A549 (cell line): ENCODE measurements around the gene FAAP100. TPM values are rescaled to one million over a fixed set of nuclear protein-coding genes. Genes with fewer than 3 reads are reported as not detected.

ENCODE experiments used
- ATAC-seq, 2 experiments: fragments of 200-7000 bp in 1 of 2; fragments of >200 bp in 1 of 2; cut with Nextera tagmentation in 1 of 2; cut with Tn5 transposase in 1 of 2; 3 replicates each; pipeline versions ENCODE4 v1.8.0 to v1.9.1; 2018 to 2020; ENCODE audit warnings: mild to moderate bottlenecking in 1 of 2, moderate library complexity in 1 of 2
- CTCF ChIA-PET: fragments of 300-600 bp; sonication (Branson Sonifier 250); formaldehyde crosslinking; extraction: SDS; loops from one replicate; lab custom pipeline; 2021; ENCODE audit warnings: antibody characterized with exemption, inconsistent platforms; lab: Yijun Ruan, JAX
- POLR2A ChIA-PET: fragments of 350-600 bp; formaldehyde crosslinking; extraction: SDS; loops from one replicate; lab custom pipeline; 2021; ENCODE audit warnings: antibody characterized with exemption, inconsistent platforms; lab: Yijun Ruan, JAX
- DNase-seq, 2 experiments: peaks; one replicate each; pipeline versions ENCODE4 v3.0.0 to v3.0.0-alpha.2; 2011 to 2016; ENCODE audit warnings: low read depth in 1 of 2, low spot score in 1 of 2
- FAIRE-seq: peaks from 2 replicates; lab custom pipeline; 2011; peaks lifted over from hg19 to GRCh38; lab: Jason Lieb, UNC
- H3K27ac ChIP-seq, 2 experiments: fragments of >200 bp; sonication (Bioruptor Twin); formaldehyde crosslinking; 3 replicates each; pipeline ENCODE4 v1.5.1; 2016 to 2017
- H3K4me1 ChIP-seq: fragments of >200 bp; sonication (Bioruptor Twin); formaldehyde crosslinking; 3 replicates; pipeline ENCODE4 v1.6.1; 2016
- H3K4me2 ChIP-seq: fragments of >200 bp; sonication (Bioruptor Twin); formaldehyde crosslinking; 3 replicates; pipeline ENCODE4 v1.6.1; 2016
- H3K4me3 ChIP-seq: fragments of >200 bp; sonication (Bioruptor Twin); formaldehyde crosslinking; 3 replicates; pipeline ENCODE4 v1.5.1; 2016
- H3K9me3 ChIP-seq: fragments of >200 bp; sonication (Bioruptor Twin); formaldehyde crosslinking; 3 replicates; pipeline ENCODE4 v1.6.1; 2016
- BHLHE40 ChIP-seq: IDR thresholded peaks from 2 replicates; pipeline ENCODE4 v1.6.1; 2012; ENCODE audit warnings: low read depth, low read length, inconsistent platforms
- CBX2 ChIP-seq: fragments of 200-600 bp; sonication (generic); IDR thresholded peaks from 2 replicates; pipeline ENCODE4 v1.6.1; 2016; ENCODE audit warnings: low read depth, mild to moderate bottlenecking, borderline replicate concordance
- CEBPB ChIP-seq, 2 experiments: fragments of >200 bp in 1 of 2; sonication (Bioruptor Twin) in 1 of 2; formaldehyde crosslinking in 1 of 2; IDR thresholded peaks; 2 replicates each; pipeline ENCODE4 v1.6.1; 2012 to 2016
- CHD4 ChIP-seq: fragments of 200-600 bp; sonication (generic); IDR thresholded peaks from 2 replicates; pipeline ENCODE4 v1.6.1; 2016; ENCODE audit warnings: antibody characterized with exemption, mild to moderate bottlenecking, borderline replicate concordance
- EHMT2 ChIP-seq: fragments of 200-600 bp; sonication (generic); IDR thresholded peaks from 2 replicates; pipeline ENCODE4 v1.6.1; 2016; ENCODE audit warnings: antibody characterized with exemption, low read depth, mild to moderate bottlenecking, moderate library complexity
- ESRRA ChIP-seq: fragments of 150-350 bp; IDR thresholded peaks from 2 replicates; pipeline ENCODE4 v1.6.1; 2014; ENCODE audit warnings: mild to moderate bottlenecking, low read length, borderline replicate concordance
- FOXS1 ChIP-seq: fragments of 250-450 bp; sonication (Bioruptor Pico); IDR thresholded peaks from 2 replicates; pipeline ENCODE4 v1.5.0; 2020; ENCODE audit warnings: mild to moderate bottlenecking, moderate library complexity
- HDAC2 ChIP-seq: fragments of 200-600 bp; sonication (generic); IDR thresholded peaks from 2 replicates; pipeline ENCODE4 v1.6.1; 2016
- HES2 ChIP-seq: fragments of >200 bp; sonication (Bioruptor Twin); formaldehyde crosslinking; IDR thresholded peaks from 2 replicates; pipeline ENCODE4 v1.6.1; 2016
- HOXA7 ChIP-seq: fragments of 250-450 bp; sonication (Bioruptor Pico); IDR thresholded peaks from 2 replicates; pipeline ENCODE4 v1.5.0; 2020; ENCODE audit warnings: mild to moderate bottlenecking, moderate library complexity
- JUN ChIP-seq, 2 experiments: fragments of >200 bp; sonication (Bioruptor Twin); formaldehyde crosslinking; IDR thresholded peaks; 2 replicates in 1 of 2; 3 replicates in 1 of 2; pipeline ENCODE4 v1.6.1; 2016 to 2017
- KDM1A ChIP-seq: fragments of 200-600 bp; sonication (generic); IDR thresholded peaks from 2 replicates; pipeline ENCODE4 v1.6.1; 2016; ENCODE audit warnings: low read depth, mild to moderate bottlenecking
- MAFK ChIP-seq: fragments of 450-650 bp; IDR thresholded peaks from 2 replicates; pipeline ENCODE4 v1.6.1; 2014; ENCODE audit not compliant: partially characterized antibody
- NFE2L2 ChIP-seq: fragments of 150-350 bp; conservative IDR thresholded peaks from 2 replicates; pipeline ENCODE4 v1.6.1; 2014; ENCODE audit warnings: low read length
- NR3C1 ChIP-seq: fragments of >200 bp; sonication (Bioruptor Twin); formaldehyde crosslinking; IDR thresholded peaks from 3 replicates; pipeline ENCODE4 v1.6.1; 2017
- PBX3 ChIP-seq: IDR thresholded peaks from 2 replicates; pipeline ENCODE4 v1.6.1; 2012
- PHF8 ChIP-seq: fragments of 200-600 bp; sonication (generic); IDR thresholded peaks from 2 replicates; pipeline ENCODE4 v1.6.1; 2016; ENCODE audit warnings: low read depth, mild to moderate bottlenecking, antibody characterized with exemption, moderate library complexity, borderline replicate concordance
- POLR2AphosphoS2 ChIP-seq: conservative IDR thresholded peaks from 2 replicates; pipeline ENCODE4 v1.6.1; 2012; ENCODE audit warnings: low read length, improper control_type of control experiment, inconsistent platforms
- RARB ChIP-seq: fragments of 250-450 bp; sonication (Bioruptor Pico); IDR thresholded peaks from 2 replicates; pipeline ENCODE4 v1.8.0; 2021; ENCODE audit warnings: mild to moderate bottlenecking, moderate library complexity
- RNF2 ChIP-seq: fragments of 200-600 bp; sonication (generic); IDR thresholded peaks from 2 replicates; pipeline ENCODE4 v1.6.1; 2016; ENCODE audit warnings: low read depth, mild to moderate bottlenecking, antibody characterized with exemption, moderate library complexity, borderline replicate concordance
- SREBF2 ChIP-seq: fragments of 450-650 bp; IDR thresholded peaks from 2 replicates; pipeline ENCODE4 v1.6.1; 2014; ENCODE audit warnings: mild to moderate bottlenecking, moderate library complexity
- TFCP2L1 ChIP-seq: fragments of 250-450 bp; sonication (Bioruptor Pico); IDR thresholded peaks from 2 replicates; pipeline ENCODE4 v1.5.0; 2021; ENCODE audit warnings: mild to moderate bottlenecking
- TP53 ChIP-seq: fragments of 250-450 bp; sonication (Bioruptor Pico); IDR thresholded peaks from 2 replicates; pipeline ENCODE4 v1.5.0; 2021; ENCODE audit warnings: mild to moderate bottlenecking, moderate library complexity
- USF2 ChIP-seq: fragments of 450-650 bp; IDR thresholded peaks from 2 replicates; pipeline ENCODE4 v1.6.1; 2014; ENCODE audit warnings: antibody characterized with exemption
- ZFP36 ChIP-seq: fragments of 450-650 bp; IDR thresholded peaks from 2 replicates; pipeline ENCODE4 v1.6.1; 2014; ENCODE audit warnings: borderline replicate concordance; ENCODE audit not compliant: partially characterized antibody
- ZNF302 ChIP-seq: fragments of 250-450 bp; sonication (Bioruptor Pico); IDR thresholded peaks from 2 replicates; pipeline ENCODE4 v1.9.0; 2021; ENCODE audit warnings: inconsistent platforms, mild to moderate bottlenecking, moderate library complexity
- ZSCAN20 ChIP-seq: fragments of 250-450 bp; sonication (Bioruptor Pico); IDR thresholded peaks from 2 replicates; pipeline ENCODE4 v1.8.0; 2022; ENCODE audit warnings: mild to moderate bottlenecking, moderate library complexity
- WGBS: methylation state at CpG from one replicate; pipeline ENCODE4 v1.1.6; 2017; ENCODE audit errors: missing lambda C conversion rate; 5-methylcytosine and 5-hydroxymethylcytosine counted together
- polyA plus RNA-seq, 4 experiments: library from polyadenylated mRNA; depleted of rRNA in 3 of 4; stranded (reverse); fragments of >200 nt; fragmentation: RNase III in 1 of 4; extraction: RNeasy Plus Mini Kit Qiagen cat#74134 plus additional on column Dnase treatment in 1 of 4; gene quantifications; 2 replicates in 3 of 4; 3 replicates in 1 of 4; pipeline ENCODE4 v1.2.3, GENCODE V29; 2011 to 2017

The FAAP100 gene
- polyA plus RNA-seq, 2 of the 4 experiments (the other 2 are of a cell fraction) = 5.4 to 16.8 TPM

GRCh38 chr17:81492202-81492601 lies 60.0 kb downstream of the FAAP100 start:
- 80% methylated on average over 17 of the region's 18 CpGs for WGBS
- Histone ChIP-seq H3K4me2 (peak overlapping the region; percentile 15; the same call in 2 of the 3 replicates), H3K4me1 (peaks cover 37% of the 10 kb centered on the region), H3K9me3 (no peaks in the 10 kb centered on the region), H3K4me3 (no peak overlapping the region), H3K27ac (peak overlapping the region in 1 of 2 experiments; percentile 97; a peak in 1 of 6 replicates)
- POLR2A ChIA-PET = interaction anchor here (0.9 to 1.2 kb wide), 2 partner anchors 16 to 73 kb away, joined by 3 to 10 read pairs; no protein-coding TSS in a partner anchor
- ATAC-seq (no peak), FAIRE-seq (no peak), DNase-seq (no peak)
- CTCF ChIA-PET = interaction anchor here (0.7 to 3.0 kb wide), 9 partner anchors 8 to 239 kb away, joined by 3 to 26 read pairs (median 4); no protein-coding TSS in a partner anchor
- TF ChIP-seq FOXS1 (CRISPR knock-in tag) (no peak), SREBF2 (no peak), ESRRA (no peak), NFE2L2 (no peak), CBX2 (no peak), ZFP36 (no peak), TFCP2L1 (CRISPR knock-in tag) (no peak), NR3C1 (no peak), RARB (CRISPR knock-in tag) (no peak), PBX3 (no peak), BHLHE40 (no peak), RNF2 (no peak), HOXA7 (CRISPR knock-in tag) (no peak), EHMT2 (no peak), TP53 (no peak)

GRCh38 chr17:81491761-81492160 lies 60.4 kb downstream of the FAAP100 start:
- H3K4me1 ChIP-seq = peaks cover 37% of the 10 kb centered on the region
- no peak for FAIRE-seq
- WGBS = 33% methylated on average over 5 of the region's 5 CpGs

GRCh38 chr17:81491181-81491581 lies 61.0 kb downstream of the FAAP100 start:
- FAIRE-seq = no peak
- CTCF ChIA-PET = interaction anchor here (1.0 to 2.1 kb wide), 7 partner anchors 9 to 238 kb away, joined by 3 to 7 read pairs (median 4); no protein-coding TSS in a partner anchor
- DNase-seq = peak in 1 of 2 experiments; percentile 60
- TF ChIP-seq USF2 (peak; percentile 38; the same call in 1 of the 2 replicates), CEBPB (IDR thresholded peaks at IDR 0.05) (no peak)
- TF ChIP-seq, all 56 proteins: peak for 1
- ATAC-seq = peak; percentile 20 to 55; a peak in 4 of 6 replicates
- Histone ChIP-seq H3K27ac (peak overlapping the region; percentile 14 to 97; a peak in 4 of 6 replicates), H3K4me3 (no peak overlapping the region), H3K4me2 (peak overlapping the region; percentile 48), H3K4me1 (peaks cover 37% of the 10 kb centered on the region), H3K9me3 (no peaks in the 10 kb centered on the region)
- POLR2A ChIA-PET = interaction anchor here (0.9 to 1.2 kb wide), 2 partner anchors 72 to 182 kb away, joined by 4 to 10 read pairs; no protein-coding TSS in a partner anchor
- WGBS = 5% methylated on average over 5 of the region's 5 CpGs

More at GRCh38 chr17:81491761-81492160, 60.4 kb downstream of the FAAP100 start:
- no peak for ATAC-seq
- no peak for TF ChIP-seq POLR2AphosphoS2
- TF ChIP-seq CHD4 = no peak
- no peak for TF ChIP-seq PHF8
- no peak for TF ChIP-seq HDAC2
- no peak for TF ChIP-seq BHLHE40
- no peak for TF ChIP-seq HES2
- no peak for TF ChIP-seq HOXA7 (CRISPR knock-in tag)
- TF ChIP-seq ZSCAN20 (CRISPR knock-in tag) = no peak
- no peak for TF ChIP-seq ZNF302
- TF ChIP-seq KDM1A = no peak
- TF ChIP-seq JUN (IDR thresholded peaks at IDR 0.05) = no peak
- no peak for TF ChIP-seq MAFK
- ChIA-PET POLR2A (interaction anchor here (0.9 to 1.2 kb wide), 3 partner anchors 17 to 182 kb away, joined by 3 to 10 read pairs (median 4); no protein-coding TSS in a partner anchor), CTCF (interaction anchor here (0.7 to 3.0 kb wide), 9 partner anchors 8 to 239 kb away, joined by 3 to 26 read pairs (median 4); no protein-coding TSS in a partner anchor)
- Histone ChIP-seq H3K27ac (peak overlapping the region in 1 of 2 experiments; percentile 97; a peak in 3 of 6 replicates), H3K4me3 (no peak overlapping the region), H3K4me2 (peak overlapping the region; percentile 15), H3K9me3 (no peaks in the 10 kb centered on the region)
- DNase-seq = no peak
